Stimulated activated CD8-positive, alpha-beta memory T cell treated with anti-CD3 and anti-CD28 coated beads, Interleukin-7, amount 100 ng/mL, for 48 hours (primary cell): ENCODE measurements around the gene ZBED5.

Experiments used
- DNase-seq, 2 donors: peaks; one replicate each; pipeline ENCODE4 v3.0.0-alpha.2; 2020; ENCODE audit warnings: low read depth in 1 of 2; ENCODE audit errors: extremely low read depth in 1 of 2

ZBED5 gene

GRCh38 chr11:10881892-10882291, 24.0 kb upstream of the ZBED5 start:
- DNase-seq = no peak

GRCh38 chr11:10878408-10879214, 20.8 kb upstream of the ZBED5 start:
- no peak for DNase-seq

- DNase-seq = no peak
Measured at GRCh38 chr11:10876158-10876557, 18.3 kb upstream of the ZBED5 start.

GRCh38 chr11:10875430-10876021, 17.7 kb upstream of the ZBED5 start:
- DNase-seq = no peak

GRCh38 chr11:10872097-10872496, 14.2 kb upstream of the ZBED5 start:
- DNase-seq = no peak

- DNase-seq = no peak
Measured at GRCh38 chr11:10868352-10868751, 10.5 kb upstream of the ZBED5 start.

GRCh38 chr11:10866893-10867331, 9.1 kb upstream of the ZBED5 start:
- DNase-seq = no peak

- no peak for DNase-seq
Measured at GRCh38 chr11:10865837-10866270, 8.0 kb upstream of the ZBED5 start.

- DNase-seq = no peak
Measured at GRCh38 chr11:10864688-10865087, 6.8 kb upstream of the ZBED5 start.

- DNase-seq = no peak
Measured at GRCh38 chr11:10862446-10862845, 4.6 kb upstream of the ZBED5 start.

GRCh38 chr11:10861799-10862198, 3.9 kb upstream of the ZBED5 start:
- no peak for DNase-seq

GRCh38 chr11:10861047-10861446, 3.2 kb upstream of the ZBED5 start:
- no peak for DNase-seq

- DNase-seq = peak in 1 of 2 donors; percentile 4
Measured at GRCh38 chr11:10858439-10859325, 829 bp upstream of the ZBED5 start.

- no peak for DNase-seq
Measured at GRCh38 chr11:10857459-10857708, 469 bp downstream of the ZBED5 start.

- no peak for DNase-seq
Measured at GRCh38 chr11:10856689-10857458, 979 bp downstream of the ZBED5 start.

GRCh38 chr11:10855295-10855694, 2.6 kb downstream of the ZBED5 start:
- DNase-seq = no peak

- DNase-seq = no peak
Measured at GRCh38 chr11:10847960-10848860, 9.6 kb downstream of the ZBED5 start.

- DNase-seq = no peak
Measured at GRCh38 chr11:10846660-10847059, 11.2 kb downstream of the ZBED5 start.

- no peak for DNase-seq
Measured at GRCh38 chr11:10845589-10845988, 12.3 kb downstream of the ZBED5 start.

- no peak for DNase-seq
Measured at GRCh38 chr11:10844796-10845195, 13.1 kb downstream of the ZBED5 start.
